HEK293 (cell line): ENCODE results near the gene CAPZB.

Experiments
- REPIN1 ChIP-seq: fragments of 450-650 bp; formaldehyde crosslinking; IDR thresholded peaks from 2 replicates; pipeline ENCODE4 v1.5.1; 2017; ENCODE audit warnings: missing biosample characterization, missing genetic modification characterization, low read depth
- SETDB1 ChIP-seq: IDR thresholded peaks from one replicate; pipeline ENCODE4 v1.6.1; 2017; ENCODE audit warnings: mild to moderate bottlenecking, low read length, moderate library complexity, mixed read lengths; ENCODE audit not compliant: insufficient read length
- SP2 ChIP-seq: fragments of 450-650 bp; formaldehyde crosslinking; IDR thresholded peaks from 2 replicates; pipeline ENCODE4 v1.5.1; 2016; ENCODE audit warnings: missing biosample characterization, missing genetic modification characterization
- TRIM28 ChIP-seq: IDR thresholded peaks from 2 replicates; pipeline ENCODE4 v1.6.1; 2011; ENCODE audit warnings: low read length, control low read depth, borderline replicate concordance
- WT1 ChIP-seq: fragments of 450-650 bp; formaldehyde crosslinking; IDR thresholded peaks from 2 replicates; pipeline ENCODE4 v1.5.1; 2016; ENCODE audit warnings: missing biosample characterization, missing genetic modification characterization
- ZBTB1 ChIP-seq: fragments of 450-650 bp; formaldehyde crosslinking; IDR thresholded peaks from 2 replicates; pipeline ENCODE4 v1.5.1; 2016; ENCODE audit warnings: missing biosample characterization, missing genetic modification characterization
- ZEB2 ChIP-seq: fragments of 450-650 bp; formaldehyde crosslinking; IDR thresholded peaks from 2 replicates; pipeline ENCODE4 v1.5.1; 2016; ENCODE audit warnings: missing biosample characterization, missing genetic modification characterization
- ZFHX2 ChIP-seq: fragments of 450-650 bp; formaldehyde crosslinking; conservative IDR thresholded peaks from 2 replicates; pipeline ENCODE4 v1.5.1; 2016; ENCODE audit warnings: missing biosample characterization, missing genetic modification characterization
- ZFP3 ChIP-seq: fragments of 450-650 bp; formaldehyde crosslinking; IDR thresholded peaks from 2 replicates; pipeline ENCODE4 v1.5.1; 2016; ENCODE audit warnings: low read depth, missing biosample characterization, missing genetic modification characterization
- ZFP41 ChIP-seq: fragments of 450-650 bp; formaldehyde crosslinking; IDR thresholded peaks from 2 replicates; pipeline ENCODE4 v1.5.1; 2016; ENCODE audit warnings: missing biosample characterization, missing genetic modification characterization, borderline replicate concordance
- ZFP69B ChIP-seq: fragments of 450-650 bp; formaldehyde crosslinking; IDR thresholded peaks from 2 replicates; pipeline ENCODE4 v1.5.1; 2016; ENCODE audit warnings: missing biosample characterization, missing genetic modification characterization
- ZNF138 ChIP-seq: fragments of 450-650 bp; formaldehyde crosslinking; IDR thresholded peaks from 2 replicates; pipeline ENCODE4 v1.5.1; 2016; ENCODE audit warnings: missing biosample characterization, missing genetic modification characterization, borderline replicate concordance
- ZNF157 ChIP-seq: fragments of 450-650 bp; formaldehyde crosslinking; IDR thresholded peaks from 2 replicates; pipeline ENCODE4 v1.5.1; 2016; ENCODE audit warnings: missing biosample characterization, missing genetic modification characterization
- ZNF169 ChIP-seq: fragments of 450-650 bp; formaldehyde crosslinking; IDR thresholded peaks from 2 replicates; pipeline ENCODE4 v1.5.1; 2016; ENCODE audit warnings: missing biosample characterization, missing genetic modification characterization
- ZNF214 ChIP-seq: fragments of 450-650 bp; formaldehyde crosslinking; IDR thresholded peaks from 2 replicates; pipeline ENCODE4 v1.5.1; 2017; ENCODE audit warnings: missing biosample characterization, mild to moderate bottlenecking, missing genetic modification characterization, borderline replicate concordance
- ZNF311 ChIP-seq: fragments of 450-650 bp; formaldehyde crosslinking; IDR thresholded peaks from 2 replicates; pipeline ENCODE4 v1.5.1; 2017; ENCODE audit warnings: missing biosample characterization, missing genetic modification characterization, borderline replicate concordance
- ZNF341 ChIP-seq: fragments of 450-650 bp; formaldehyde crosslinking; IDR thresholded peaks from 2 replicates; pipeline ENCODE4; 2016; ENCODE audit warnings: low read depth, missing biosample characterization, missing genetic modification characterization
- ZNF37A ChIP-seq: fragments of 450-650 bp; IDR thresholded peaks from 2 replicates; pipeline ENCODE4 v1.5.1; 2018; ENCODE audit warnings: missing biosample characterization, missing genetic modification characterization
- ZNF521 ChIP-seq: fragments of 450-650 bp; formaldehyde crosslinking; IDR thresholded peaks from 2 replicates; pipeline ENCODE4 v1.5.1; 2017; ENCODE audit warnings: missing biosample characterization, mild to moderate bottlenecking, missing genetic modification characterization
- ZNF544 ChIP-seq: fragments of 450-650 bp; formaldehyde crosslinking; IDR thresholded peaks from 2 replicates; pipeline ENCODE4 v1.5.0; 2017; ENCODE audit warnings: missing biosample characterization, missing genetic modification characterization
- ZNF549 ChIP-seq: fragments of 450-650 bp; IDR thresholded peaks from 2 replicates; pipeline ENCODE4 v1.5.1; 2018; ENCODE audit warnings: missing biosample characterization, missing genetic modification characterization, mild to moderate bottlenecking, inconsistent platforms, moderate library complexity
- ZNF558 ChIP-seq: fragments of 450-650 bp; formaldehyde crosslinking; IDR thresholded peaks from 2 replicates; pipeline ENCODE4 v1.5.1; 2016; ENCODE audit warnings: missing biosample characterization, missing genetic modification characterization
- ZNF580 ChIP-seq: fragments of 450-650 bp; formaldehyde crosslinking; IDR thresholded peaks from 2 replicates; pipeline ENCODE4 v1.5.1; 2016; ENCODE audit warnings: missing biosample characterization, missing genetic modification characterization
- ZNF624 ChIP-seq: fragments of 450-650 bp; formaldehyde crosslinking; IDR thresholded peaks from 2 replicates; pipeline ENCODE4 v1.5.1; 2017; ENCODE audit warnings: missing biosample characterization, missing genetic modification characterization
- ZNF626 ChIP-seq: fragments of 450-650 bp; sonication (Bioruptor Pico); formaldehyde crosslinking; IDR thresholded peaks from 2 replicates; pipeline ENCODE4 v1.5.1; 2018; ENCODE audit warnings: missing biosample characterization, missing genetic modification characterization, inconsistent platforms
- ZNF629 ChIP-seq: fragments of 450-650 bp; formaldehyde crosslinking; IDR thresholded peaks from 2 replicates; pipeline ENCODE4 v1.5.1; 2017; ENCODE audit warnings: missing biosample characterization, missing genetic modification characterization
- ZNF664 ChIP-seq: fragments of 450-650 bp; formaldehyde crosslinking; IDR thresholded peaks from 2 replicates; pipeline ENCODE4 v1.5.1; 2016; ENCODE audit warnings: missing biosample characterization, missing genetic modification characterization
- ZNF830 ChIP-seq: fragments of 450-650 bp; IDR thresholded peaks from 2 replicates; pipeline ENCODE4 v1.5.0; 2018; ENCODE audit warnings: missing biosample characterization, missing genetic modification characterization, low read depth, mild to moderate bottlenecking, moderate library complexity
- ZSCAN23 ChIP-seq: fragments of 450-650 bp; formaldehyde crosslinking; IDR thresholded peaks from 2 replicates; pipeline ENCODE4 v1.5.1; 2016; ENCODE audit warnings: missing biosample characterization, missing genetic modification characterization
- TF ChIP-seq, protein P1 (sequence below): fragments of 450-650 bp; formaldehyde crosslinking; optimal IDR thresholded peaks from 2 replicates; pipeline ENCODE3; 2016; ENCODE audit warnings: missing biosample characterization, mild to moderate bottlenecking, missing genetic modification characterization
- TF ChIP-seq, protein P2 (sequence below): fragments of 450-650 bp; formaldehyde crosslinking; IDR thresholded peaks from 2 replicates; pipeline ENCODE4 v1.5.1; 2016; ENCODE audit warnings: missing biosample characterization, missing genetic modification characterization
- TF ChIP-seq, protein P3 (sequence below): fragments of 450-650 bp; formaldehyde crosslinking; IDR thresholded peaks from 2 replicates; pipeline ENCODE4 v1.5.1; 2016; ENCODE audit warnings: missing biosample characterization, missing genetic modification characterization
- TF ChIP-seq, protein P4 (sequence below): fragments of 450-650 bp; formaldehyde crosslinking; IDR thresholded peaks from 2 replicates; pipeline ENCODE4; 2016; ENCODE audit warnings: missing biosample characterization, missing genetic modification characterization

CAPZB gene

DNA sequence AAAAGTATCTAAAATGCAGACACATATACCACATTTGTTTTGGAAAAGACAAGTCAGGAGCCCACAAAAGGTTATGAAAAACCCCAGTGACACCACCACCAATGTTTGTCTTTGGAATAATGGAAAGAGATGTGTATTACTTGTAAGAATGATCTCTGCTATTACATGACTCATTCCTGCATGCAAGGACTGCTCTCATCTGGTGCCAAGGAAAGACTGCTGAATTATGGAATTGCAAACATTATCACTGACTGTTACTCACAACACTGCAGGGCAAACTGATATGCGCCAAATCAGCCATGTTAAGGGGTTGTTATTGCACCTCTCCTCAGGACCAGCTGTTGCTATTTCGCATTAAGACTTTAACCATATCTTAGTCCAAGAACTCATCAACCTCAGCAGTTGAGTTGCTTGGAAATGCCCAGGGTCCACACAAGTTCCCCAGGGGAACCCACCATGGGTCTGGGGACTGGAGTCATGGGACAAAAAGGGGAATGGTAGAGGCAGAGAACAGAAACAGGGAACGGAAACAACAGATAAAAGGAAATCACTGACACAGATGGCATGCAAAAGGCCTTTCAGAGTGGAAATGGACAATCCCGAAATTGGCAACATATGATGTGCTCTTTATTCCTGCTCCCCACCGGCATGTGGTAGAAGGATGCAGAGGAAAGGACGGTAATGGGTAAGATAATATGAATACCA, 34.4 kb downstream of the CAPZB start (continued):
- no peak for TF ChIP-seq ZNF37A (tag by site-specific recombination)
- no peak for TF ChIP-seq ZNF558 (tag by site-specific recombination)
- TF ChIP-seq, protein P1, sequence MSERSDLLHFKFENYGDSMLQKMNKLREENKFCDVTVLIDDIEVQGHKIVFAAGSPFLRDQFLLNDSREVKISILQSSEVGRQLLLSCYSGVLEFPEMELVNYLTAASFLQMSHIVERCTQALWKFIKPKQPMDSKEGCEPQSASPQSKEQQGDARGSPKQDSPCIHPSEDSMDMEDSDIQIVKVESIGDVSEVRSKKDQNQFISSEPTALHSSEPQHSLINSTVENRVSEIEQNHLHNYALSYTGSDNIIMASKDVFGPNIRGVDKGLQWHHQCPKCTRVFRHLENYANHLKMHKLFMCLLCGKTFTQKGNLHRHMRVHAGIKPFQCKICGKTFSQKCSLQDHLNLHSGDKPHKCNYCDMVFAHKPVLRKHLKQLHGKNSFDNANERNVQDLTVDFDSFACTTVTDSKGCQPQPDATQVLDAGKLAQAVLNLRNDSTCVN = no peak
- no peak for TF ChIP-seq ZFP41 (tag by site-specific recombination)
- TF ChIP-seq, protein P2, sequence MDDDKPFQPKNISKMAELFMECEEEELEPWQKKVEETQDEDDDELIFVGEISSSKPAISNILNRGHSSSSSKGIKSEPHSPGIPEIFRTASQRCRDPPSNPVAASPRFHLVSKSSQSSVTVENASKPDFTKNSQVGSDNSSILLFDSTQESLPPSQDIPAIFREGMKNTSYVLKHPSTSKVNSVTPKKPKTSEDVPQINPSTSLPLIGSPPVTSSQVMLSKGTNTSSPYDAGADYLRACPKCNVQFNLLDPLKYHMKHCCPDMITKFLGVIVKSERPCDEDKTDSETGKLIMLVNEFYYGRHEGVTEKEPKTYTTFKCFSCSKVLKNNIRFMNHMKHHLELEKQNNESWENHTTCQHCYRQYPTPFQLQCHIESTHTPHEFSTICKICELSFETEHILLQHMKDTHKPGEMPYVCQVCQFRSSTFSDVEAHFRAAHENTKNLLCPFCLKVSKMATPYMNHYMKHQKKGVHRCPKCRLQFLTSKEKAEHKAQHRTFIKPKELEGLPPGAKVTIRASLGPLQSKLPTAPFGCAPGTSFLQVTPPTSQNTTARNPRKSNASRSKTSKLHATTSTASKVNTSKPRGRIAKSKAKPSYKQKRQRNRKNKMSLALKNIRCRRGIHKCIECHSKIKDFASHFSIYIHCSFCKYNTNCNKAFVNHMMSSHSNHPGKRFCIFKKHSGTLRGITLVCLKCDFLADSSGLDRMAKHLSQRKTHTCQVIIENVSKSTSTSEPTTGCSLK (tag by site-specific recombination) = no peak
- TF ChIP-seq SP2 (tag by site-specific recombination) = no peak
- no peak for TF ChIP-seq ZNF157 (tag by site-specific recombination)
- TF ChIP-seq ZFHX2 = no peak
- no peak for TF ChIP-seq ZNF341 (tag by site-specific recombination)
- TF ChIP-seq ZBTB1 (tag by site-specific recombination) = no peak
- TF ChIP-seq ZNF521 (tag by site-specific recombination) = no peak
- no peak for TF ChIP-seq ZNF169 (tag by site-specific recombination)
- TF ChIP-seq SETDB1 = no peak
- TF ChIP-seq TRIM28 = no peak
- TF ChIP-seq WT1 (tag by site-specific recombination) = no peak
- TF ChIP-seq ZNF830 (tag by site-specific recombination) = no peak
- TF ChIP-seq, protein P3, sequence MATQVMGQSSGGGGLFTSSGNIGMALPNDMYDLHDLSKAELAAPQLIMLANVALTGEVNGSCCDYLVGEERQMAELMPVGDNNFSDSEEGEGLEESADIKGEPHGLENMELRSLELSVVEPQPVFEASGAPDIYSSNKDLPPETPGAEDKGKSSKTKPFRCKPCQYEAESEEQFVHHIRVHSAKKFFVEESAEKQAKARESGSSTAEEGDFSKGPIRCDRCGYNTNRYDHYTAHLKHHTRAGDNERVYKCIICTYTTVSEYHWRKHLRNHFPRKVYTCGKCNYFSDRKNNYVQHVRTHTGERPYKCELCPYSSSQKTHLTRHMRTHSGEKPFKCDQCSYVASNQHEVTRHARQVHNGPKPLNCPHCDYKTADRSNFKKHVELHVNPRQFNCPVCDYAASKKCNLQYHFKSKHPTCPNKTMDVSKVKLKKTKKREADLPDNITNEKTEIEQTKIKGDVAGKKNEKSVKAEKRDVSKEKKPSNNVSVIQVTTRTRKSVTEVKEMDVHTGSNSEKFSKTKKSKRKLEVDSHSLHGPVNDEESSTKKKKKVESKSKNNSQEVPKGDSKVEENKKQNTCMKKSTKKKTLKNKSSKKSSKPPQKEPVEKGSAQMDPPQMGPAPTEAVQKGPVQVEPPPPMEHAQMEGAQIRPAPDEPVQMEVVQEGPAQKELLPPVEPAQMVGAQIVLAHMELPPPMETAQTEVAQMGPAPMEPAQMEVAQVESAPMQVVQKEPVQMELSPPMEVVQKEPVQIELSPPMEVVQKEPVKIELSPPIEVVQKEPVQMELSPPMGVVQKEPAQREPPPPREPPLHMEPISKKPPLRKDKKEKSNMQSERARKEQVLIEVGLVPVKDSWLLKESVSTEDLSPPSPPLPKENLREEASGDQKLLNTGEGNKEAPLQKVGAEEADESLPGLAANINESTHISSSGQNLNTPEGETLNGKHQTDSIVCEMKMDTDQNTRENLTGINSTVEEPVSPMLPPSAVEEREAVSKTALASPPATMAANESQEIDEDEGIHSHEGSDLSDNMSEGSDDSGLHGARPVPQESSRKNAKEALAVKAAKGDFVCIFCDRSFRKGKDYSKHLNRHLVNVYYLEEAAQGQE (tag by site-specific recombination) = no peak
- no peak for TF ChIP-seq ZNF138 (tag by site-specific recombination)
- TF ChIP-seq, protein P4, sequence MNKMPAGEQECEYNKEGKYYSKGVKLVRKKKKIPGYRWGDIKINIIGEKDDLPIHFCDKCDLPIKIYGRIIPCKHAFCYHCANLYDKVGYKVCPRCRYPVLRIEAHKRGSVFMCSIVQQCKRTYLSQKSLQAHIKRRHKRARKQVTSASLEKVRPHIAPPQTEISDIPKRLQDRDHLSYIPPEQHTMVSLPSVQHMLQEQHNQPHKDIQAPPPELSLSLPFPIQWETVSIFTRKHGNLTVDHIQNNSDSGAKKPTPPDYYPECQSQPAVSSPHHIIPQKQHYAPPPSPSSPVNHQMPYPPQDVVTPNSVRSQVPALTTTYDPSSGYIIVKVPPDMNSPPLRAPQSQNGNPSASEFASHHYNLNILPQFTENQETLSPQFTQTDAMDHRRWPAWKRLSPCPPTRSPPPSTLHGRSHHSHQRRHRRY (tag by site-specific recombination) = no peak
- TF ChIP-seq ZNF311 (tag by site-specific recombination) = no peak
- no peak for TF ChIP-seq ZNF549
- TF ChIP-seq ZNF626 (tag by site-specific recombination) = no peak
- TF ChIP-seq ZNF214 = no peak
- peak; percentile 79 for TF ChIP-seq ZNF629
- no peak for TF ChIP-seq ZNF580 (tag by site-specific recombination)
- no peak for TF ChIP-seq ZNF544 (tag by site-specific recombination)
- TF ChIP-seq ZEB2 (tag by site-specific recombination) = peak; percentile 76
- TF ChIP-seq ZNF664 (tag by site-specific recombination) = no peak
- no peak for TF ChIP-seq ZNF624 (tag by site-specific recombination)
- TF ChIP-seq ZSCAN23 = no peak
- TF ChIP-seq ZFP3 (tag by site-specific recombination) = no peak
- TF ChIP-seq ZFP69B = 0 out of 2 replicates have a peak, but pooled peaks have one; percentile 45
- no peak for TF ChIP-seq REPIN1 (tag by site-specific recombination)
